GM12801 (cell line): Measurements from ENCODE around the gene TRPV5.

Experiments used
- TF ChIP-seq, protein P1 (sequence below): IDR thresholded peaks from one replicate; pipeline ENCODE4 v1.5.1; 2011; ENCODE audit warnings: control low read depth; ENCODE audit not compliant: insufficient read length; ENCODE audit errors: extremely low read depth

Gene TRPV5

DNA sequence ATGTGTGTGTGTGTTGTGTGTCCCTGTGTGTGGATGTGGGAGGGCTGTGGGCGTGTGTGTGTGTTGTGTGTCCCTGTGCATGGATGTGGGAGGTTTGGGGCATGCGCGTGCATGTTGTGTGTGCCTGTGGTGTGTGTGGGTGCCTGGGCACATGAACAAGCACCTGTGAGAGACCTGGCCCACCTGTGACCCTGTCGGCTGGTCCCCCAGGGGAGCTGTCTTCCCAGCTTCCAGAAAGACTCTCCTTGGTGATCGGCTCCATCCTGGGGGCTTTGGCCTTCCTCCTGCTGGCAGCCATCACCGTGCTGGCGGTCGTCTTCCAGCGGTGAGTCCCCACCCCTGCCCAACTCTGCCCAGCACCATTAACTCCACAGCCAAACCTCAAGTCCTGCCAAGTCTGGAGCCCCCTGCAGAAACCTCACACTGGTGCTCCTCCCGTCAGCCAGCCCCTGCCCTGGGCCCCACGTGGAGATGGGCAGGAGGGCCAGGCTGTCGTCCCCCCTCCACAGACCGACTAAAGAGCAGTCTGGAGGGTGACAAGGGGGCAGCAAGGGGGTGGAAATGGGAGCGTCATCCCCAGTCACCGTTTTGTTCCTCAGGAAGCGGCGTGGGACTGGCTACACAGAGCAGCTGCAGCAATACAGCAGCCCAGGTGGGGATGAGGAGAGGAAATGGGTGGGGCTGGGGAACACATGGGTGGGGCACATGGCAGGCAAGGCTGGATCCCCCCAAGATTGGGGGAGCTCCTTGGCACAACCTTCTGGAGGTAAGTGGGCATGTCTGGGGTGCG is 66.0 kb downstream of the TRPV5 start:
- TF ChIP-seq, protein P1, sequence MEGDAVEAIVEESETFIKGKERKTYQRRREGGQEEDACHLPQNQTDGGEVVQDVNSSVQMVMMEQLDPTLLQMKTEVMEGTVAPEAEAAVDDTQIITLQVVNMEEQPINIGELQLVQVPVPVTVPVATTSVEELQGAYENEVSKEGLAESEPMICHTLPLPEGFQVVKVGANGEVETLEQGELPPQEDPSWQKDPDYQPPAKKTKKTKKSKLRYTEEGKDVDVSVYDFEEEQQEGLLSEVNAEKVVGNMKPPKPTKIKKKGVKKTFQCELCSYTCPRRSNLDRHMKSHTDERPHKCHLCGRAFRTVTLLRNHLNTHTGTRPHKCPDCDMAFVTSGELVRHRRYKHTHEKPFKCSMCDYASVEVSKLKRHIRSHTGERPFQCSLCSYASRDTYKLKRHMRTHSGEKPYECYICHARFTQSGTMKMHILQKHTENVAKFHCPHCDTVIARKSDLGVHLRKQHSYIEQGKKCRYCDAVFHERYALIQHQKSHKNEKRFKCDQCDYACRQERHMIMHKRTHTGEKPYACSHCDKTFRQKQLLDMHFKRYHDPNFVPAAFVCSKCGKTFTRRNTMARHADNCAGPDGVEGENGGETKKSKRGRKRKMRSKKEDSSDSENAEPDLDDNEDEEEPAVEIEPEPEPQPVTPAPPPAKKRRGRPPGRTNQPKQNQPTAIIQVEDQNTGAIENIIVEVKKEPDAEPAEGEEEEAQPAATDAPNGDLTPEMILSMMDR, result no peak

DNA sequence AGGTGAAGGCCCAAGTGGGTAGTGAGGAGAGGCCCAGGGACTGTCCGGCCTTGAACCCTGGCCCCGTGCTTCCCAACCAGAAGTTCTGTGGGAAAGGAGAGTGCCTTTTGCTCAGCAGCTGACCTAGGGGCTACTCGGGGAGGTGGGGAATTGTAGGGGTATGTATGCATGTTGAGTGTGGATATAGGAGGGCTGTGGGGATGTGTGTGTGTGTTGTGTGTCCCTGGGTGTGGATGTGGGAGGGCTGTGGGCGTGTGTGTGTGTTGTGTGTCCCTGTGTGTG is 66.5 kb downstream of the TRPV5 start:
- TF ChIP-seq, protein P1, result no peak

DNA sequence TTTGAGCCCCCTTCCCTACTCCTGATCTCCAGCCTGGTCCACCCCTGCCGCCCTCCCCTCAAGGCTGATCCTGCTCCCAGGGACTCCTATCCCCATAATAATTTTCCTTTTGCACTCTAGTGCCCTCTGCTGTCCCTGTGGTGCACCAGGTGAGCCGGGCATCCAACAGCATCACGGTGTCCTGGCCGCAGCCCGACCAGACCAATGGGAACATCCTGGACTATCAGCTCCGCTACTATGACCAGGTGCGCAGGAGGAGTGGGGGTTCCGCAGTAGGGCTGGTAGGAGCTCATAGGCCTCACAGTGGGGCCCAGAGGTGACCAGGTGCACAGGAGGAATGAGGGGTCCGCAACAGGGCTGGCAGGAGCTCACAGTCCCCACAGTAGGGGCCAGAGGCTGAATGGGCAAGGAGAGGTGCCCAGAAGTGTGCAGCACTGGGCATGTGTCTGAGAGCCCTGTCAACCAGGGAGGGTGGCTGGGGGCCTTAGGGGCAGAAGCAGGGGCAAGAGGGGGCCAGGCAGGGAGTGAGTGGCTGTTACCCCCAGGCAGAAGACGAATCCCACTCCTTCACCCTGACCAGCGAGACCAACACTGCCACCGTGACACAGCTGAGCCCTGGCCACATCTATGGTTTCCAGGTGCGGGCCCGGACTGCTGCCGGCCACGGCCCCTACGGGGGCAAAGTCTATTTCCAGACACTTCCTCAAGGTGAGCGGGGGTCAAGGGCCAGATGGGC is 67.0 kb downstream of the TRPV5 start:
- TF ChIP-seq, protein P1, result no peak

DNA sequence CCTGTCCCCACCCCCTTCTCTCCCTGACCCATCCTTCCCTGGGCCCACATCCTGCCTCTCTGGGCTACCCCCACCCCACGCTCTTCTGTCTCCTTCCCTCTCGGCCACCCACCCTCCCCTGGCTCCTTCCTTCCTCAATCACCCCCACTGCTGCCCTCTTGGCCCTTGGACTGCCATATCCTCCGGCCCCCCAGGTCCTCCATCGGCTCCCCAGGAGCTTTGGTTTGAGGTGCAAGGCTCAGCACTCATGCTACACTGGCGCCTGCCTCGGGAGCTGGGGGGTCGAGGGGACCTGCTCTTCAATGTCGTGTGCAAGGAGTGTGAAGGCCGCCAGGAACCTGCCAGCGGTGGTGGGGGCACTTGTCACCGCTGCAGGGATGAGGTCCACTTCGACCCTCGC is 67.8 kb downstream of the TRPV5 start:
- TF ChIP-seq, protein P1, result no peak

DNA sequence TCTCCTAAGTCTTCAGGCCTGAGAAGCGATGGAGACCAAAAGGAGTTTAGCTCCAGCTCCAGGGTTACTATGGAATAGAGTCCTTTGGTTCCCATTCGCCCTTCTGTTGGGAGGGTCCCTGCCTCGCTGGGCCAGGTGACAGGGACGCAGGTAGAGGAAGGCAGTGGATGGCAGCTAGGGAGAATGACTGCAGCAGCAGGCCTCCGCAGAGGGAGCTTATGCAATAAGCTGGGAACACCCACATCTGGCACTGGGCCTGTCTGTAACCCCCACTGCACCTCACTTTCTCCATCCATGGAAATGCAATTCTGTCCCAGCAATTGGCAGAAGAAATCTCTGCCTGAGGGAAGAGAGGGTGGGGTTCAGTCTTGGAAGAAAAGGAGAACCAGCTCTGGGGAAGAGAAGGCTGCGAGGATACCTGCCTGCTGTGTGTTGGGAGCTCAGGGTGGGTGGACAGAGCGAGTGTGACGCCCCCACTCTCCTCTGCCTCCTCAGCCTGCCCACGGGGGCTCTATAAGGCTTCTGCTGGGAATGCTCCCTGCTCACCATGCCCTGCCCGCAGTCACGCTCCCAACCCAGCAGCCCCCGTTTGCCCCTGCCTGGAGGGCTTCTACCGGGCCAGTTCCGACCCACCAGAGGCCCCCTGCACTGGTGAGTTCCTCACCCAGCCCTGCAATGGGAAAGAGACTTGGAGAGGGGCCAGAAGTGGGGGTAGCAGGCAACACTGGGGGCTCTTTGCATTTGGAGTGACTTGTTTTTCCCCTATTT is 68.4 kb downstream of the TRPV5 start:
- TF ChIP-seq, protein P1, result no peak

DNA sequence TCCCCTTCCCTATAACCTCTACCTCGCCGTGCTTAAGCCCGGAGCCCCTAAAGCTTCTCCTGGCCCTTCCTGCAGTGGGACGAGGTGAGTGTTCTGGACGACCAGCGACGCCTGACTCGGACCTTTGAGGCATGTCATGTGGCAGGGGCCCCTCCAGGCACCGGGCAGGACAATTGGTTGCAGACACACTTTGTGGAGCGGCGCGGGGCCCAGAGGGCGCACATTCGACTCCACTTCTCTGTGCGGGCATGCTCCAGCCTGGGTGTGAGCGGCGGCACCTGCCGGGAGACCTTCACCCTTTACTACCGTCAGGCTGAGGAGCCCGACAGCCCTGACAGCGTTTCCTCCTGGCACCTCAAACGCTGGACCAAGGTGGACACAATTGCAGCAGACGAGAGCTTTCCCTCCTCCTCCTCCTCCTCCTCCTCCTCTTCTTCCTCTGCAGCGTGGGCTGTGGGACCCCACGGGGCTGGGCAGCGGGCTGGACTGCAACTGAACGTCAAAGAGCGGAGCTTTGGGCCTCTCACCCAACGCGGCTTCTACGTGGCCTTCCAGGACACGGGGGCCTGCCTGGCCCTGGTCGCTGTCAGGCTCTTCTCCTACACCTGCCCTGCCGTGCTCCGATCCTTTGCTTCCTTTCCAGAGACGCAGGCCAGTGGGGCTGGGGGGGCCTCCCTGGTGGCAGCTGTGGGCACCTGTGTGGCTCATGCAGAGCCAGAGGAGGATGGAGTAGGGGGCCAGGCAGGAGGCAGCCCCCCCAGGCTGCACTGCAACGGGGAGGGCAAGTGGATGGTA is 69.5 kb downstream of the TRPV5 start:
- TF ChIP-seq, protein P1, result no peak
